RCC 7860 (cell line): ENCODE results near the gene ACKR1.

ENCODE experiments used
- DNase-seq: peaks from one replicate; pipeline ENCODE4 v3.0.0-alpha.2; 2015; ENCODE audit warnings: low spot score
- FAIRE-seq: peaks from 2 replicates; lab custom pipeline; 2012; peaks lifted over from hg19 to GRCh38; lab: Jason Lieb, UNC

Gene ACKR1

DNA sequence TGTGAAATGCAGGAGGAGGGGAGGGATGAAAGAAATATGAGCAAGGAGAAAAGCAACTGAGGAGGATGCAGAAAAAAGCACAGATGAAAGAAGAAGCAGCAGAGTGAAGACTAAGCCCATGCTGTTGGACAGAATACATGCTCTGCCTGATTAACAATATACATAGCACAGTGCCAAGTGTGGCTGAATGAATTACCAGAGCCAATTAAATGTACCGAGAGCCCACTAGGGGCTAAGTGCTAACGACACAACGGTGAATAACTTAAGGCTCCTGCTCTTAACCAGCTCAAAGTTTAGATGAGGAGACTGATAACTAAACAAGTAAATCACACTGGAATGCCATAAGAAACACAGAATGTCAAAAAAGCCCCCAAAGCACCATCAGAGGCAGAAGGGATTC, 17.6 kb upstream of the ACKR1 start:
- FAIRE-seq (no peak), DNase-seq (no peak)

- FAIRE-seq, result no peak
- DNase-seq, result no peak
Observed at GRCh38 chr1:159187647-159188374, 16.9 kb upstream of the ACKR1 start.

GRCh38 chr1:159188375-159188788, 16.3 kb upstream of the ACKR1 start:
- no peak for DNase-seq
- no peak for FAIRE-seq

GRCh38 chr1:159190441-159190840, 14.2 kb upstream of the ACKR1 start:
- no peak for FAIRE-seq
- DNase-seq, result no peak

DNA sequence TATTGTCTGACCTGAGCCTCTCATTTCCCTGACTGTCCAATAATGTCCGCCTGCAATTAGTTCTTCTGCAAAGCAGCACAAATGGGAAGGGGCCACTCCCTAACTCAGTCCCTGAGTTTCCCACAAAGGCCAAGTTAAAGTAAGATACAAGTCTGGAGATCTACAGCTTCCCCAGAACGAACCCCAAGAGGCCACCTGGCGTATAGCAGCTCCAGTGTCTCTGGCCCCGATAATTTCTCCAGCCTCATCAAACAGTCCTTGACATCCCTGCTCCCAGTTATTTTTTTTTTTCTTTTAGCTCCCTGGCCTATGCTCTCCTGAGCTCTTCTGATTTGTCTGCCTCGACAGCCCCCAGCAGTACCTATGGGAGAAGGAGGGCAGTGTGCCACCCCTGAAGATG, 8.1 kb upstream of the ACKR1 start:
- DNase-seq, result no peak
- no peak for FAIRE-seq

DNA sequence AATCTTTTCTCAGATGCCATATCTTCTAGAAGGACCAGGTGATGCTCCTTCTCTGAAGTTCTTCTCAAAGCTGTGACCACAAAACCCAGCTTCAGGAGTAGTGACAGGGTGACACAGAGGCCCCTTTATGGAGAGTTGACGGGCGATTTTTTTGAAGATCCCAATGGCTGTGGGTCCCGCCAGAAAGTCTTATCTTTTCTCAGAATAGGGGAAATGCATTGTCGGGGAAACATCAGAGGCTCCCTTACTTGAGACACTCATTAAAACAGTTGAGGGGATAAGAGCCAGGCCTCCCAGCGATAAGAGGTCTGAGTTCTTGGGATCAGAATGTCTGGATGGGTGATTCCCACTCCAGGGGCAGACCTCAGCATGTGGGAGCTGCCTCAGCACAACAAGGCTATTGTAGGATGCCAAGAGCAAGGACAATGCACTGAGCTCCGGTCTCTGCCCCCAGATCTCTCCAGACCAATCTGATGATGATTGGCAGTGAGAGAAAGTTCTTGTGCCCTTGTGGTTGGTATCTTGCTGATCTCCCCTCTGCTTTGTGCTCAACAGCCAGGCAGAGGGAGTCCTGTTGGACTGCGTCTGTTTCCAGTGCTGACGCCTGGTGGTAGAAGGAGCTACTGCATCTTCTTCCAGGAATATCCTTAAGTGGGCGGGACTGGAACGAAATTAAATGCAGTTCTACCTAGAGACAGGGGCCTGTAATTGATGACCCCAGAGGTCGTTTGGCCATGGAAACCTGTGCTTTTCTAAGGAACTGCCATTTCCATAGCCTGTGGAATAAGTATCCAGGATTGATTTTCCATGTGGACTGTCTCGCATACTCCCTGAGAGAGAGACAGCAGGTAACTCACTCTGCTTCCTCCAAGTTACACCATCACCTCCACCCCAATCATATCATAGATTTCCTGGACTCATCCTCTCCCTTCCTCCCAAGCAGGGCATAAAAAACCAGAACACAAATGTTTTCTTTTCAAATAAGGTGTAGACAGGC, 6.8 kb upstream of the ACKR1 start:
- FAIRE-seq (no peak), DNase-seq (peak; percentile 36)

DNA sequence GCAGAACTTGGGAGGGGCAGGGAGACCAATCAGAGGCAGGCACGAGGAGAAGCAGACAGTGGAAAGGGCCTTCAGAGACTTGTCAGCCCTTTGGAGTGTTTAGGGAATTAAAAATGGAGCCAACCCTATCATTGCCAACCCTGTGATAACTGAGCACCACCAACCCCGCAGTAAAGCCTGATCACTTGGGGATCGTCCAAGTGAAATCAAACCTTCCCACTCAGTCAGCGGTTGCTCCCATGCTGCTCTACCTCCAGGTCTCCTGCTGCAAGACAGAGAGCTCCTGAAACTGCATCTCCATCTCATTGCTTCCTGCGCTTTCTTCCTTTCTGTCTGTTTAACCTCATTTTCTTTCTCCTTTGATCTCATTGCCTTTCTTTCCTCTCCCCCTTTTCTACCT, 4.8 kb upstream of the ACKR1 start:
- DNase-seq, result no peak
- no peak for FAIRE-seq

GRCh38 chr1:159200769-159201168, 3.9 kb upstream of the ACKR1 start:
- DNase-seq, result no peak
- no peak for FAIRE-seq

DNA sequence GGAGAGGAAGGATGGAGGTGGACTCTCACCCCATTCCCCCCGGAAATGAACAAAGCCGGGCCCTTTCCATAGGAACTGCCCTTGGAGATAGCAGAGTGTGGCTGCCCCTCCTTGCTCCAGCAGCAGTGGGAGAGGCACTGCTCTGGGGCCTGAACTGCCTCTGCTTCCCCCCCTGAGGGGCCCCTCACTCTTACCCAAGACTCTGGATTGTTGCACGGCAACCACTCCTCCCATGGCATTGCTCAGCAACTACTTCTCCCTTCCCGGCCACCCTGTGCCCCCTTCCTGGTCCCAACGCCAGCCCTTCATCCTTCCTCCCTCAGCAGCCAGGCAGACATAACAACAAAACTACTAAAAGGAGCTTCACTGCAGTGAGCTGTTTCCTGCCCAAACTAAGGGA, 3.0 kb upstream of the ACKR1 start:
- DNase-seq (no peak), FAIRE-seq (no peak)

GRCh38 chr1:159203610-159204009, 1.1 kb upstream of the ACKR1 start:
- FAIRE-seq, result no peak
- DNase-seq, result no peak

DNA sequence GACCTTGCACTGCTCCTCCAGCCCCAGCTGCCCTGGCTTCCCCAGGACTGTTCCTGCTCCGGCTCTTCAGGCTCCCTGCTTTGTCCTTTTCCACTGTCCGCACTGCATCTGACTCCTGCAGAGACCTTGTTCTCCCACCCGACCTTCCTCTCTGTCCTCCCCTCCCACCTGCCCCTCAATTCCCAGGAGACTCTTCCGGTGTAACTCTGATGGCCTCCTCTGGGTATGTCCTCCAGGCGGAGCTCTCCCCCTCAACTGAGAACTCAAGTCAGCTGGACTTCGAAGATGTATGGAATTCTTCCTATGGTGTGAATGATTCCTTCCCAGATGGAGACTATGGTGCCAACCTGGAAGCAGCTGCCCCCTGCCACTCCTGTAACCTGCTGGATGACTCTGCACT, 550 bp downstream of the ACKR1 start:
- no peak for FAIRE-seq
- DNase-seq, result no peak

GRCh38 chr1:159206110-159206509, 1.4 kb downstream of the ACKR1 start:
- FAIRE-seq (no peak), DNase-seq (no peak)

DNA sequence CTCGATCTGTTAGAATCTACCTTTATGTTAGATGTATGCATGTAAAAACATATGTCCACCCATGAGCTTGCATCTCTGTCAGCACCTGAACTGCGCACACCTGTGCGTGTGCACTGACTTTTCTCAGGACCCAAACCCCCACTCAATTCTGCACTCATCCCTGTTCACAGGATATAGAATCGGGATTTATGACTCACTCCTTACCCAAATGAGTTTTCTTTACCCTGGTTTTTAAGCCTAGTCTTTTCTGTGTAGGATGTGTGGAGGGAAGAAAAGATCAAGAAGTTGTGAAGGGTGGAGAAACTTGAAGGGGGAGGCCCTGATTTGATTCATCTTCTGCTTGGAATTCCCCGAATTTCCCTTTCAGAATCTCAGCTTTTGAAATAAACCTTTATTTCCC, 2.4 kb downstream of the ACKR1 start:
- FAIRE-seq (no peak), DNase-seq (no peak)

DNA sequence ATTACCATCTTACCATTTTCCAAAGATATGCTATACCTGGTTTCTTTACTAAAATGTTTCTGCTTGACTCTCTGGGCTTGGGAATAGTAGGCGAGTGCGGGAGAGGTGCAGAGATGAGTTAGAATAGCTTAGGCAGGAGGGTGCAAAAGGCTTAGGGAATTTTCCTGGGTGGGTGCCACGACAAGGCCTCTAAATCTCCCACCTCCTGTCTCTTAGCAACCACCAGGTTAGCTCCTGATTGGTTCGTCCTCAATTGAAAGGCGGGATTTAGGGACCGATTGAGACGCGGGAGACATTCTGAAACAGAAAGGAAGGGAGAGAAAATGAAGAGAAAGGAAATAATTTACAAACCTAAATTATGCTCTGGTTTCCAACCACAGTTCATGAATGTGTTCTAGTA, 3.1 kb downstream of the ACKR1 start:
- FAIRE-seq, result no peak

DNA sequence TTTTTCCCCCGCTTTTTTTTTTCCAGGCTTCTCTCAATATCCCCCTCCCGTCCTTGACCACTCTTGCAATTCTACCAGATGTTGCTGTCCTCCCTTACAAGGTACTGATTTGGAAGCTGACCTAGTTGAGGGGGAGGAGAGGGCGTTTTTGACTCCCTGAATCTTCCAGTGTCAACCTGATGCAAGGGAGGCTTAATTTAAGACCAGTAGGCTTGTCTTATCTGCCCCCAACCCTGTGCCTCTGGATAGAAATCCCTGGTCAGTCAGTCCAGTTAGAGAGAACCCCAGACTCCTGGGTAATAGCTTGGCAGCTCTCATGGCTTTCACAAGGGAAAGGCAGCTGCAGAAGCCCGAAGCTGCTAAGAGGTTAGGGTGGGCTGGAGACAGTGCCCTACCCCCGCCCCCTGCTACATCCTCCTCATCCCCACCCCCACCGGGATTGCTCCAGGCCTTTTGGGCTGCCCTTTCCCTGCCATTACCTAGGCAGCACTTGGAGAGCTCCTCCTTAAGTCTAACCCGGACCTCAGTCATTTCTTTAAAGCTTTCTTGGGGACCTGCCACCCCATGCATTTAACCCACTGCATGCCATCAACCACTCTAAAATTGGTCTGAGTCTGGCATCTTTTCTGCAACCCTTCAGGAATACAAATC, 3.6 kb downstream of the ACKR1 start:
- DNase-seq (no peak), FAIRE-seq (no peak)

More for the DNA sequence above, 3.1 kb downstream of the ACKR1 start:
- DNase-seq, result no peak

DNA sequence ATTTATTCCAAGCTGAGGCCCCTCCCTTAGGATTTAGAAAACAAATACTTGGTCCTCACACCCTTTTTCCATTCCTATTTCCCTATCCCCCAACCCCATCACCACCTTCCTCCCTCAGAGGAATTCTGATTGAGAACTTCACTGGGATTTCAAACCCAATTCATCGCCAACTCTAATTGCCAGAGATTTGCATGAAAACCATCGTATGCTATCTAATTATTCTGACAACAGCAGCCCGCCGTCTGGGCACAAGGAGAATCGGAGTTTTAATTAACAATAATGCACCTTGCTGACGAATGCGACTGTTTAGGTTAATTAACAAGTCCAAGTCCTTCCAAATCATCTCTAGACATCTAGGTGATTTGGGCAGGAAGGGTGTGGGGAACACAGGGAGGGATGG, 4.4 kb downstream of the ACKR1 start:
- FAIRE-seq (no peak), DNase-seq (no peak)

DNA sequence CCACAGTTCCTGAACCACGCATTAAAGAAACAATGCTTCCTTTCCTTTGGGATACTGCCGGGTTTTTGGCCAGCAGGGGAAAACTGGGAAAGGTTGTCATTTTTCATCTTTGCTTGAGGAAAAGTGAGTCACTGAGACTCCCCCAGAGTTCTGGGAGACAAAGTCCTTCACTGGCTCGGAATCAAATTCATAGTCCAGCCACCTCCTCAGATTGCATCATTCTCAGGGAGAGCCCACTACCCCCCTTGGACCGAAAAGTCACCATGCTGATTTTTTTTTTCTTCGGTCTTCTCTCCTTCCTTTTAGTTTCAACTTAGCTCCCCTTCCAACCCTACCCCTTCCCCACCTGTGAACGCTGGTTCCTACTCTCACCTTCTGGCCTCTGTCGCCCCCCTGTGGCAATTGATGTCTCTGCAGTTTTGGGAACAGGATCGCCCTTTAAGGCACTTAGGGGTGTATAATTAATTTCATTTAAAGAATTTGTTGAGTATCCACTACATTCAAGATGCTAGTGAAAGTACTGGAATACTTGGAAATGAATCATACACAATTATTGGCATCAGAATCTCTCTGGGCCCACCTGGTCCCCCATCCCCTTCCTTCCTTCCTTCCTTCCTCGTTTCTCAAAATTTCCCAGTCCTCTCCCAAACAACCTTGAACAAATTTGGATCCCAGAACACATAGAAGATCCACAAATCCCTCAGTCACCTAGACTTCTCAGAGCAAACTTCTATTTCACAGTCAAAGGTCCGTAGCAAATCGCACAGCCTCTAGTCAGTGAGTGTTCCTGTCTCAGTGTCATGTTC, 6.9 kb downstream of the ACKR1 start:
- no peak for FAIRE-seq
- peak; percentile 33 for DNase-seq

GRCh38 chr1:159212596-159212995, 7.9 kb downstream of the ACKR1 start:
- DNase-seq, result no peak
- no peak for FAIRE-seq

DNA sequence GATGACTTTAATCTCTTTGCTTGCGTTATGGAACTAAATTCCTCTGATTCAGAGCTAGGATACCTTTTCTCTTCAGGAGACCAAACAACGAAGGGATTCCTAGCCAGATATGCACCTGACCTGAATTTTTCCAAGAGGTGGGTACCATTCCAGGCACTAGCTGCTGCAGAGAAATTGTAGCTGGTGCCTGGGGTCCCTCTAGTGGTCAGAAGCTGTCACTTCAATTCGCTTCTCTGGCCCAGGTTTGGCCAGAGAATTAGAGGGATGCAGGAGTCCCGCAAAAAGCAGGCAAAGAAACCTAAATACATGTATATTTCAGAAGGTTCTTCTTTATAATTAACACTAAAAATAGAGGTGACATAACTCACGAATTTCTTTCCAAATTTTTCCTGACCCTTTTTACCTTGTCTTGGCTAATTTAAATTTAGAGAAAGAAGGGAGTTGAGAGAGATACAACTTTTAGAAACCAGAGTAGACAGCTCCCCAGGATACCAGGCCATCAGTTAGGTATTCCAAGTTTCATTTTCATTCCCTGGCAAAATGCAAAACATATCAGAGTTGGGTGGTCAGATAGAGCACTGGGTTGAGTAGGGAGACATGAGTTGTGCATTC, 9.6 kb downstream of the ACKR1 start:
- FAIRE-seq (no peak), DNase-seq (peak; percentile 11)
